ENCODE results near the gene INTS15.
"Not testable (repeated sequence)": the region's sequence is repeated elsewhere in the genome, so short reads cannot be mapped to it uniquely, and the experiment has no call there.

INTS15 gene

GRCh38 chr7:6577369-6578113 is 12.3 kb upstream of the INTS15 start, which contains the start of gene ZDHHC4:
ZDHHC4 (plus strand) TSS chr7:6577454; CDS start chr7:6580562, 3,108 bp downstream.
- DNase-seq, result peak; percentile 82 to 90

- DNase-seq, result no peak
These were observed 11.4 kb upstream of the INTS15 start for GRCh38 chr7:6578114-6579084.

GRCh38 chr7:6579446-6579845 is 10.4 kb upstream of the INTS15 start:
- DNase-seq, result peak in 1 of 2 experiments; percentile 37

GRCh38 chr7:6585746-6586432 is 3.9 kb upstream of the INTS15 start:
- DNase-seq, result not testable (repeated sequence)

- DNase-seq, result no peak
These were observed 1.3 kb upstream of the INTS15 start for GRCh38 chr7:6588566-6588965.

- DNase-seq, result no peak
These were observed 531 bp upstream of the INTS15 start for GRCh38 chr7:6589151-6589828.

GRCh38 chr7:6590645-6591110 is 857 bp downstream of the INTS15 start:
- DNase-seq, result peak in 1 of 2 experiments; percentile 59

GRCh38 chr7:6600093-6600492 is 10.3 kb downstream of the INTS15 start:
- no peak for DNase-seq

- no peak for DNase-seq
These were observed 14.6 kb downstream of the INTS15 start for GRCh38 chr7:6604458-6604857.

- no peak for DNase-seq
These were observed 17.2 kb downstream of the INTS15 start for GRCh38 chr7:6606866-6607583.

- no peak for DNase-seq
These were observed 17.8 kb downstream of the INTS15 start for GRCh38 chr7:6607651-6608051.

- DNase-seq, result no peak
These were observed 18.3 kb downstream of the INTS15 start for GRCh38 chr7:6608081-6608480.

GRCh38 chr7:6608794-6609193 is 19.0 kb downstream of the INTS15 start:
- no peak for DNase-seq

GRCh38 chr7:6612819-6613218 is 23.0 kb downstream of the INTS15 start:
- no peak for DNase-seq

- no peak for DNase-seq
These were observed 23.9 kb downstream of the INTS15 start for GRCh38 chr7:6613706-6614105.

GRCh38 chr7:6614953-6615722 is 25.3 kb downstream of the INTS15 start, which contains the start of gene ZNF853:
ZNF853 (plus strand) TSS chr7:6615610; CDS start chr7:6616175, 565 bp downstream.
- no peak for DNase-seq

GRCh38 chr7:6615723-6616555 is 26.1 kb downstream of the INTS15 start:
- no peak for DNase-seq

- DNase-seq, result no peak
These were observed 27.2 kb downstream of the INTS15 start for GRCh38 chr7:6616854-6617643.

- no peak for DNase-seq
These were observed 28.8 kb downstream of the INTS15 start for GRCh38 chr7:6618621-6619020.

Measured in SW 1271 (cell line).